ENCODE measurements around the gene LIMK1.
"Not testable (repeated sequence)": the region's sequence is repeated elsewhere in the genome, so short reads cannot be mapped to it uniquely, and the experiment has no call there.

Gene LIMK1

GRCh38 chr7:74126220-74126880, 42.7 kb downstream of the LIMK1 start:
- no peak for DNase-seq

GRCh38 chr7:74129887-74130286, 46.3 kb downstream of the LIMK1 start:
- no peak for DNase-seq

DNA sequence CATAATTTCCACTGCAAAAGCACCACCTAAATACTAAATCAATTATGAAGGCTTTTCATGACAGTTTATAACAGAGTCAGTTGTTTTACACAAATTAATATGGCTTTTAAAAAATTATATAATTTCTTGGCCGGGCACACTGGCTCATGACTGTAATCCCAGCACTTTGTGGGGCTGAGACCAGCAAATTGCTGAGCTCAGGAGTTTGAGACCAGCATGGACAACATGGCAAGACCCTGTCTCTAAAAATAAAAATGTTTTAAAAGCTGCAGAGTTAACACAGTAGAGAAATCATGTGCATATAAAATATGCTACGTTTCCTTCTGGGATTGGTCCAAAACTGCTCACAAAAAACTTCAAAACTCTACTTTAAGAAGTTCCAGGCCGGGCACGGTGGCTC, 46.9 kb downstream of the LIMK1 start:
- no peak for DNase-seq

GRCh38 chr7:74134117-74134620, 50.6 kb downstream of the LIMK1 start:
- DNase-seq, result peak; percentile 94

DNA sequence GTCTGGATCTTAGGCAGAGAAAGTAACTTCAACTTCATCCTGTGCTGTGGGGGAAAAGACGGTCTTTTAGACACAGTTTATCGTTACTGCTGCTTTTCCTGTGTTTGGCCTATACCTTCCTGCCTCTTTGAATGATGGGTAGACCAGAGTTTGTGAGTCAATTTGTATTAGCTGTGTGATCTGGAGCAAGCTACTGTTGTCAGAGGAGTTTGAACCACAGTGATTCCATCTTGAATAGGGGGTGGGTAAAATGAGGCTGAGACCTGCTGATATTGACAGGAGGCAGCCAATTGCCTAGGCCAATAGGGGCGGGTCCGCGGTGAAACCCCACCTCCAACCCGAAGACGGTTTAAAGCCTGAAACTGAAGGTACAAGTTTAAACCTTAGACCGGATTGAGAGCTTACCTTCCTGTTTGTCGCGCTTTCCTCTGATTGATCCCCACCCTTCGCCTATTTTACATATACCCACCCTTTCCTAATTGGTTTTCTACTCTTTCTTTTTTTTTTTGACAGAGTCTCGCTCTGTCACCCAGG, 54.8 kb downstream of the LIMK1 start:
- DNase-seq, result no peak

GRCh38 chr7:74138945-74139843, 55.6 kb downstream of the LIMK1 start:
- no peak for DNase-seq

DNA sequence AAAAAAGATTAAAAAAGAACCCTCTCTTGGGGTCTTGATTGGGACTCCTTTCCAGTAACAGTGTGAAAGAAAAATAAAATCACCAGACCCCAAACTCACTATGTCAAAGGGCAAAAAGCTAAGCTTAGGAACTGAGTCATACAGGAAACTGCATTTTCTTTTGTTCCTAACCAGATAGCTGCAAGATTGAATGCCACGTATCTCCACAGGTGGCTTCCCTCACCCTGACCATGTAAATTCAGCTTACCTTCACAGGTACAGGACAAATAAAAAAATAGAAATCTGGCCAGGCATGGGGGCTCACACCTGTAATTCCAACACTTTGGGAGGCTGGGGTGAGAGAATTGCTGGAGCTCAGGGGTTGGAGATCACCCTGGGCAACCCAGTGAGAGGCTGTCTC, 58.1 kb downstream of the LIMK1 start:
- no peak for DNase-seq

DNA sequence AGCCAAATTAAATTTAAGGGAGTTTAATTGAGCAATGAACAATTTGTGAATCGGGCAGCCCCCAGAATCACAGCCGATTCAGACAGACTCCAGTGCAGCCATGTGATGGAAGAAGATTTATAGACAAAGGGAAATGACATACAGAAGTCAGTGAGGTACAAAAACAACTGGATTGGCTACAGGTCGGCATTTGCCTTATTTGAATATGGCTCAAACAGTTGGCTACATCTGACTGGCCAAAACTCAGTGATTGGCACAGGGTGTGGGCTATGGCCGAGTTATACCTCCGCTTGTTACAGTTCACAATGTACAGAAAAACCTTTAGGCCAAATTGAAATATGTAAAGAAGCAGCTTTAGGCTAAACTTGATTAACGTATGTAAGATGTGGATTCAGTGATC, 59.8 kb downstream of the LIMK1 start:
- no peak for DNase-seq

- no peak for DNase-seq
Measured at GRCh38 chr7:74148491-74148890, 64.9 kb downstream of the LIMK1 start.

- no peak for DNase-seq
Measured at GRCh38 chr7:74149071-74149470, 65.5 kb downstream of the LIMK1 start.

- DNase-seq, result no peak
Measured at GRCh38 chr7:74149603-74150002, 66.0 kb downstream of the LIMK1 start.

- no peak for DNase-seq
Measured at GRCh38 chr7:74153736-74154135, 70.1 kb downstream of the LIMK1 start.

- no peak for DNase-seq
Measured at GRCh38 chr7:74155810-74156395, 72.3 kb downstream of the LIMK1 start.

- no peak for DNase-seq
Measured at GRCh38 chr7:74157605-74158004, 74.0 kb downstream of the LIMK1 start.

- DNase-seq, result no peak
Measured at GRCh38 chr7:74164985-74165456, 81.4 kb downstream of the LIMK1 start.

GRCh38 chr7:74165867-74166593, 82.4 kb downstream of the LIMK1 start:
- no peak for DNase-seq

- not testable (repeated sequence) for DNase-seq
Measured at GRCh38 chr7:74167324-74167723, 83.7 kb downstream of the LIMK1 start.

Data from suppressor macrophage treated with lipopolysaccharide for 4 hours (primary cell).